ENCODE data around the gene LPCAT1. TPM values are rescaled to one million over a fixed set of nuclear protein-coding genes. Genes with fewer than 3 reads are reported as not detected.

LPCAT1 gene
- total and polyA plus RNA-seq, 2 of the 4 experiments (the other 2 are of a cell fraction) = 17.7 to 33.6 TPM

- TF ChIP-seq RFX5 (IDR thresholded peaks at IDR 0.05; ENCODE audit: low read depth, low read length) = no peak
Observed at GRCh38 chr5:1479581-1480188, 44.1 kb downstream of the LPCAT1 start (continued).

GRCh38 chr5:1479066-1479465 lies 44.7 kb downstream of the LPCAT1 start:
- in situ Hi-C loops (cut with MboI; ENCODE audit: low sequenced_read_pairs) (no loop called here), dilution Hi-C loops (cut with HindIII; ENCODE audit: low sequenced_read_pairs, unreplicated experiment) (no loop called here), intact Hi-C loops (cut with micrococcal nuclease) (loop anchor here (2.0 to 5.0 kb wide), 2 partner anchors 43 to 166 kb away; partner anchors contain the start of gene LPCAT1)
- no peak overlapping the region for H2BK120ac ChIP-seq (ENCODE audit: low read depth, low read length)
- peaks cover 61% of the 10 kb centered on the region for H3K36me3 ChIP-seq (ENCODE audit: control insufficient read depth, insufficient read depth, low read length)
- no peak overlapping the region for H2BK5ac ChIP-seq (ENCODE audit: low read depth, low read length, poor library complexity, severe bottlenecking)
- H3K4ac ChIP-seq (ENCODE audit: low read depth, low read length) = no peak overlapping the region
- ChIA-PET POLR2A (ENCODE audit: unreplicated experiment) (no interaction called here), CTCF (interaction anchor here (1.0 kb wide), 1 partner anchor 164 kb away, joined by 3 read pairs; no protein-coding TSS in a partner anchor)
- H3K9ac ChIP-seq (ENCODE audit: low read depth, low read length) = no peak overlapping the region
- WGBS, 2 experiments (ENCODE audit: extremely low coverage in 2 of 2, insufficient read length in 1 of 2) = 100% methylated on average over 1 of the region's 7 CpGs; no CpG with 5 or more reads in 1 of the 2 experiments
- H4K91ac ChIP-seq (ENCODE audit: insufficient read depth, low read depth, low read length) = no peak overlapping the region
- no peak overlapping the region for H3K14ac ChIP-seq (replicated peaks; ENCODE audit: low read depth, low read length)
- no peak overlapping the region for H3K56ac ChIP-seq (ENCODE audit: extremely low read depth, insufficient read depth, low read length)
- H2BK20ac ChIP-seq (ENCODE audit: low read depth, low read length) = no peak overlapping the region
- DNase-seq = no peak
- ATAC-seq (ENCODE audit: low read depth) = no peak
- peaks cover 24% of the 10 kb centered on the region for H4K20me1 ChIP-seq (ENCODE audit: insufficient read depth, low read length)
- no peak overlapping the region for H2AFZ ChIP-seq (replicated peaks; ENCODE audit: low read length, poor library complexity)
- no peak overlapping the region for H4K8ac ChIP-seq (ENCODE audit: low read depth in 2 of 2, low read length in 2 of 2)
- H2AK5ac ChIP-seq (ENCODE audit: low read depth, low read length) = no peak overlapping the region
- H3K18ac ChIP-seq (ENCODE audit: low read depth, low read length) = no peak overlapping the region
- BruUV-seq (replicated peaks) = no TSS peak
- peaks cover 3% of the 10 kb centered on the region; the same call in 1 of the 2 replicates for H3K9me1 ChIP-seq (ENCODE audit: insufficient read depth, low read length)
- H3K9me3 ChIP-seq (ENCODE audit: control insufficient read depth, insufficient read depth, low read length) = no peaks in the 10 kb centered on the region
- H3K4me3 ChIP-seq (ENCODE audit: insufficient read depth, low read depth, low read length) = no peak overlapping the region
- no peaks in the 10 kb centered on the region for H3K27me3 ChIP-seq (ENCODE audit: control insufficient read depth, insufficient read depth, low read length)
- no peak overlapping the region for H3K4me2 ChIP-seq (ENCODE audit: low read depth, low read length)
- H3K4me1 ChIP-seq (ENCODE audit: control insufficient read depth, insufficient read depth, low read length) = no peaks in the 10 kb centered on the region
- H4K5ac ChIP-seq (ENCODE audit: low read depth, low read length) = no peak overlapping the region
- H3K27ac ChIP-seq (ENCODE audit: insufficient read depth, low read length) = no peak overlapping the region
- no peak for TF ChIP-seq RFX5 (IDR thresholded peaks at IDR 0.05; ENCODE audit: low read depth, low read length)
- no peak for TF ChIP-seq MXI1 (IDR thresholded peaks at IDR 0.05; ENCODE audit: borderline replicate concordance, low read depth, low read length)
- TF ChIP-seq BHLHE40 (IDR thresholded peaks at IDR 0.05; ENCODE audit: low read depth, low read length) = no peak
- TF ChIP-seq SMC3 (IDR thresholded peaks at IDR 0.05; ENCODE audit: low read depth, low read length) = no peak
- no peak for TF ChIP-seq POLR2A (IDR thresholded peaks at IDR 0.05; ENCODE audit: low read depth, low read length)
- TF ChIP-seq RAD21 (IDR thresholded peaks at IDR 0.05; ENCODE audit: low read length) = no peak
- no peak for TF ChIP-seq CEBPB (IDR thresholded peaks at IDR 0.05; ENCODE audit: low read depth, low read length)
- TF ChIP-seq MAFK (IDR thresholded peaks at IDR 0.05; ENCODE audit: low read depth, low read length) = no peak
- H3K23ac ChIP-seq (ENCODE audit: low read depth, low read length) = no peak overlapping the region
- H2AK9ac ChIP-seq (replicated peaks; ENCODE audit: low read depth, low read length, poor library complexity) = no peak overlapping the region
- no peak overlapping the region for H2BK15ac ChIP-seq (ENCODE audit: low read depth, low read length)
- peaks cover 0 to 3% of the 10 kb centered on the region in 2 experiments; a peak in 1 of 4 replicates for H3K79me1 ChIP-seq (ENCODE audit: low read depth in 1 of 2, low read length in 2 of 2)

Measured in IMR-90 (cell line).